HG03103 (cell line): Measurements from ENCODE around the gene SAMSN1.

Experiments used
- ATAC-seq: cut with Tn5 transposase; IDR thresholded peaks from one replicate; pipeline ENCODE4 v1.9.1; 2021; ENCODE audit warnings: low read depth; ENCODE audit not compliant: unreplicated experiment

Gene SAMSN1

DNA sequence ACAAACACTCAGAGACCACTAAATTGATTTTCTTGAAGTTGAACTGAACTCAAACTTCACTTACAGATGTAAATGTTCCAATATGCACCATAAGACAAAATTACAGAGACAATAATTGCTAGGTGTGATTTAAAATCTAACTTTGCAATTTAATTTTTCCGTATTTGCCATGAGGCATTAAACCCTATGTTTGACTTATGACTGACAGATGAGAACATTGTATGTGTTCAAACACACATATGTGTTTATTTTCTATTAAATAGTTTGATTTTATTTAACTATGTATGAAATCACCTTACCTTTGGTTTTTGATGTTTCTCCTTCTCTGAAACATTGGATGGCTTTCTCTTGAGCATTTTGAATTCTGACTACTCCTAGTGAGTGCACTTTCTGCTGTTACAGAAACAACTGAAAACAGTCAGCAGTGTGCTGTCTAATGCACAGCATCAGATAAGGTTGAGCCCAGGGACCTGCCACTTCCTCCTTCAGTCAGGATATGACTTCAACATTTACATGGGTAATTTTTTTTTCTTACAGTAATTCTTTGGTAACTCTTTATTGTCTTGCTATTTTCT, at the start of gene SAMSN1:
TSS of gene SAMSN1 (minus strand) at position 410 of the 575 bp plus-strand sequence. CDS start at position 356, 54 bp downstream.
- peak; percentile 75 for ATAC-seq

DNA sequence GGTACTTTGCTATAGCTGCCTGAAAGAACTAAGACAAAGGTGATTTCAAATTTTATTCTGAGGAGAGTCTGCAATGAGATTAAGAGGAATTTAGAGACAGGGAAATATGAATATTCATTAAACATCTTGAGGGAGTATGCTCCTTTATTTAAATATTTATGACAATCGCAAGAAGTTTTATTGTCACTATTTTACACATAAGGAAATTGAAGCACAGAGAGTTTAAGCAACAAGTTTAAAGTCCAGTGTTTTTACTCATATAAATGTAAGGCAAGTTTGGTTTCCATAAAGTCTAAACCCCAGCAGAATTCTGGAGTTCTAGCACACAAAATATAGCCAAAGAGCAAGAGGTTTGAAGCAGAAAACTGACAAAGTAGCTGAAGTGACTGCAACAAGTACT, 49.3 kb upstream of the SAMSN1 start:
- ATAC-seq = no peak

DNA sequence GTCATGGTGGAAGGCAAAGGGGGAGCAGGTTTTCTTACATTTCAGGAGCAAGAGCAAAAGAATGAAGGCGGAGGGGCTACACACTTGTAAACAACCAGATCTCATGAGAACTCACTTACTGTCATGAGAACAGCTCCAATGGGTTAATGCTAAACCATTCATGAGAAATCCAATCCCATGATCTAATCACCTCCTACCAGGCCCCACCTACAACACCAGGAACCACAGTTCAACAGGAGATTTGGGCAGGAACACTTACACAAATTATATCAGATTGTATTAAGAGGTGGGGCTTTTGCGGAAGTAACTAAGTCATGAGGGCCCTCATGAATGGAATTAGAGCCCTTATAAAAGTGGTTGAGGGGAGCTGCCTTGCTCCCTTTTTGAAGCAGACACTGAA, 48.9 kb upstream of the SAMSN1 start:
- ATAC-seq = no peak

DNA sequence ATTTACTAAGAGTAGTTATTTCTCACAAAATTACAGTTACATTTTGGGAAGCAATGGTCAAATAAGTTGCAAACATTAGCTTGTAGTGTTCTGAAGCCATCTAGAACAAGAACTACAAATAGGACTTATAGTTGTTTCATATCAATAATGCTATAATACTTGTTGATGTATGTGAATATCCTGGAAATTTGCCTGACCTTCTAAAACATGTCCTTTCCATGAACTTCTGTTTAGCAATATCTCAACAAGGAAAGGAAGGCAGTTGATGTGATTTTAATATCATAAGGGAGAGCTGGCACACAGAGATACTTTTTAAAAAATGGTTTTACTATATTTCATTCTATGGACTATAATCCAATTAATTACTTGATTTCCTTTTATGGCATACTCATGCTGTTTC, 47.1 kb upstream of the SAMSN1 start:
- no peak for ATAC-seq

DNA sequence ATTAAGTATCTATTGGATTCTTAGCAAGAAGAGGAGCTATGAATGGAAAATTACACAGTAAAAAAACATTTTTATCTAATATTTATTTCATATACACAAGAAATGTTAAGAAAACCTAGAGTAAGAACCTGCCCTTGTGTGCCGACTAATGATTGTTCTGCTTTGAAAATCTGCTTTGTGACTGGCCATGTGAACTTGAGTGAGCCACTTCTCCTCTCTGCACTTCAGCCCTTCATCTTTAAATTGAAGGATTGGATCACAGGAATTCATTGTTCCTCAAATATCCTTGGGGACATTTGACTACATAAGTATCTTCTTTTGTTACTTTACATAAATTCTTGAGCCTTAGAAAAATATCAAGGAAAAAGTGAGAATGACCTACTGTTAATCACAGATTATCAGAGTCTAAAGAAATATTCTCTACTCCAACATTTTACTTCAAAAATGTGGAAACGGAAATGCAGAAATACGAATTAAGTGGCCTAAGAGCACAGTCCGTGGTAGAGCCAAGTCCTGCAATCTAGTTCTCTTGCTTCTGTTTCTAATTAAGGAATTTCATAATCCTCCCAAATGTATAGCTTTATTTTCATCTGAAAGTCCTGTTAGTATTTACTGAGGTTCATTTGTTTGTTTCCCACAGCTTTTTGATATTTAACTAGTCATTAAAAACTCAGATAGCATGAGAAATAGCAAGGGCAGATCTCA, 46.3 kb upstream of the SAMSN1 start:
- ATAC-seq = no peak

DNA sequence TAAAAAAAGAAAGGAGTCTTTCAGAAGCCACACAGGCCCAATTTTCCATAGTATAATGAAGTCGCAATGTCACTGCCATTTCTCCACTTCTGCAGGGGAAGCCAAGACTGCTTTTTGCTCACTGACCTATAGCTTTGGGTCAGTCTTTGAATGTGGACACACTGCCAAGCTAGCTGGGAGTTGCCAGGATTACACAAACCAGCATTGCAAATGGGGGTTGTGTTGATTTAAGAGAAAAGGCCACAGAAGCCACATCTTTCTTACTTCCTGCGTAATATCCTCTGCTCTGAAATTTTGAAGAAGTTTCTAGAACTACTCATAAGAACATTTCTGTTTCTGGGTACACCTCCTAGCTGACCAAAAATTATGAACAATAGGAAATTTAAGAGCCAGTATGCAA, 45.8 kb upstream of the SAMSN1 start:
- no peak for ATAC-seq

DNA sequence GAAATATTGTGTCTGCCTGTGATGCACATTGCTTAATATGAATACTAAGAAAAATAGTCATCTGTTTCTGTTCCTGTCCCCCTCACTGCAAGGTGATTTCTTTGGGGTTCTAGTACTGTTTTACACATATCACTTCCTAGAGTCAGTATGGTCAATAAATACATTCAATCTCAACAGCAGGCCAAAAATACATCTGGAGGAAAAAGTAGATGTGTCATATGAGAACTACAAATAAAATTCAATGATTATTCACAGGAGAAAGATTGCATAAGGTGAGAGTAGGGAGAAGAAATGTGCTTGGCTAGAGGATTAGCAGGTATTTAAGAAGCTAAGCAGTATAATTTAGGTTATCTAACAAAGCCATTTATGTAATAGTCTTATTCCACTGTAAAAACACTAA, 45.3 kb upstream of the SAMSN1 start:
- ATAC-seq = no peak

DNA sequence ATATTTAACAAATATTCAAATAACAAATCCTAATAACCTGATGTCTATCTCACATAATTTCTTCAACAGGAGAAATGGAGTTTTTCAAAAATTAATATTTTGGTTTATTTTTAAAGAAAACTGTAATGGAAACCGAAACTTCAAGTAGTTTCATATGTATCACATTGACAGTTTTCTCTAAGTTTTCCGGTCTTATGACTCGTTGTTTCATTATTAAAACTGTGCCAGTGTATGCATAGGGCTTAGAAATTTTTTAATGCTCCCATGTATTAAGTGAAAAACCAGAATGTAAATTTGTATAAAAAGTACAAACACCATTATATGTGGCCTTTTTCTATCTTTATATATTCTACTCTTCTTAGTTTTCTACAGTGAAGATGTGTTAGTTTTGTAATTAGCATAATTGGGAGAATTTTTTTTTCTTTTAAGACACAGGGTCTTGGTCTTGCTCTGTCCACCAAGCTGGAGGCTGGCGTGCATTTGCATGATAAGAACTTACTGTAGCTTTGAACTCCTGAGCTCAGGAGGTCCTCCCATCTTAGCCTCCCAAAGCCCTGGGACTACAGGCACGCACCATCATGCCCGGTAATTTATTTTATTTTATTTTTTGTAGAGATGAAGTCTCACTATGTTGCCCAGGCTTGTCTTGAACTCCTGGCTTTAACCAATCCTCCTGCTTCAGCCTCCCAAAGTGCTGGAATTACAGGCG, 43.9 kb upstream of the SAMSN1 start:
- peak; percentile 85 for ATAC-seq

DNA sequence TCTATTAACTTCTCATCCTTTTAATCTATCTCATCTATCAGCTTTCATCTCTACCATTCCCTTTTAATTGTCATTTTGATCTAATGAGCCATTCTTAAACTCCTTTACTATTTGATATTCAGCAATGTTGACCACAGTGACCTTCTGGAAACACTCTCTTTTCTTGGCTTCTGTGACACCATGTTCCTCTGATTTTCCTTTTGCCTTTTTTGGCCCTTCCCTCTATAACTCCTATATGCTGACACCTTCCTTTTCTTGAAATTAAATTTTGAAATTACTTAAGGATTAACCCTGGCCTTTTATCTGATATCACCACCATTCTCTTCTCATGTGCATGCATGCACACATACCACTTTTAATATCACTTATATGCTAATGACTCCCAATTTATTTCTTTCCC, 41.2 kb upstream of the SAMSN1 start:
- no peak for ATAC-seq

DNA sequence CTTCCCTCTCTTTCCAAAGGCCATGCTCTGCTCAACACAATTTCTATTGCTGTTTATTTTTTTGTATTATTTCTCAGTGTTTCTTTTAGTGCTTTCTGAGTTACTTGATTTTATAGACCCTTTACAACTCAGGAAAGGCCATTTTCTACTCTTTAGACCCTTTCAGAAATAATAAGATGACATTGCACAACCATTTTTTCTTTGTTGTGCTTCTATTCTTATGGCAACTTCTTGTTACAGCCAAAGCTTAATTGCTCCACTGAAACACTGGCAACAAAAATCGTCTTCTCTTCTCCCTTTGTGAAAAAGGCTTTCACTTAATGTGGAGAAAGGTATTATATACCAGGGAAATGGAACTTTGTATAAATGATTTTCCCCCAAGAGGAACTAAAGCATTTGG, 39.0 kb upstream of the SAMSN1 start:
- ATAC-seq = no peak

DNA sequence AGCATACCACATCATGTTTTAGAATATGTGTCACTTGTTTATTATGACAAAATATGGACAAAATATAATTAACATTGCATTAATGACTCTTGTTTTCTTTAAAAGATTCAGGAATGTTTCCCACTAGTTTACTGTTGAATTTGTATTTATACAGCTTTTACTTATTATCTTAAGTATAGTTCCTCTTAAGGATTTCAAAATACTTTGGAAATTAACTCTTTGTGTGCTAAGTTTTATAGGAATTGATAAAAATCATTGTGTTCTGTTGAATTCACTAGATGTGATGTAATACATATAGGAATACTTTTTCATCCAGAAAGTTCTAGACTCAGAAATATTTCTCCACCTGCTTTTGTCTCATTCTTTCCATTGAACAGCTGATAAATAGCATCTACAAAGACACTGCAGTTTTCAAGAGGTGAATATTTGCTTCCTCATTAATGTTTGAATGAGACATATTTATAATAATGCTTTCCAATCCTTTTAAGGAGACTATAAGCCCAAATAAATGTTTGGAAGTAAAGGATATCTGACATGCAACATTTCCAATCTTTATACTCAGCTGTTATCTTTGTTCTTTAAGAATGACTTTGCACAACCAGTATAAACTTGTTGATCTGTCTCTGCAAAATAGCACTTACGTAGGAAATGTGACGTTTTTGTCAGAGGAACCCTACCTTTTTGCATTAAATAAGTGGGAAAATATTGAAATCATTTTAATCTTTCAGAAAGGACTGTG, 38.4 kb upstream of the SAMSN1 start:
- no peak for ATAC-seq

DNA sequence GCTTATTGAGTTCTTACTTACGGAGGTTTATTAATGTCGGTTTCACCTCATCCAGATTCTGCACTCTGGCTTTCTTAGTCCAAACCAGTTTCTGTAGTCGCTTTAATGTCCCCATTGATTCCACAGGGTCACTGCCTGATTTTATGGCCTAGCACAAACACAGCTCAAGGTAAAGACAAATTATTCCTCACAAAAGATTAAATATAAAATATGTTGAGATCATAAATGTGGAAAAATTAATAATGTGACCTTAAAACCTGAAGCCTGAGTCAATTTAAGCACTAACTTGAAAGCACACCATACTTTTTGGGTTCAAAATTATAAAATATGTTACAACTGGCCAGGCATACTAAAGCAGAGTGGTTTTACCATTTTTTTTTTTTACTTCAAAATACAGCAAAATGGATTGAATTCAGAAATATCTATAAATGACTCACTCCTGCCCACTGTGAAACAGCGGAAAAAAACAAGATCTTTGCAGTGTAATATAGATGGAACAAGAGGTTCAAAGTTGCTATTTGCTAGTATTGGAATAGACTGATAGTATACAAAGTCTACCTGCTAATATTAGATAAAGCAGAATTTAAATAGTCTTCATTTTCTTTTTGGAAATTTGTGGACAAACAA, 37.6 kb upstream of the SAMSN1 start:
- ATAC-seq = no peak

DNA sequence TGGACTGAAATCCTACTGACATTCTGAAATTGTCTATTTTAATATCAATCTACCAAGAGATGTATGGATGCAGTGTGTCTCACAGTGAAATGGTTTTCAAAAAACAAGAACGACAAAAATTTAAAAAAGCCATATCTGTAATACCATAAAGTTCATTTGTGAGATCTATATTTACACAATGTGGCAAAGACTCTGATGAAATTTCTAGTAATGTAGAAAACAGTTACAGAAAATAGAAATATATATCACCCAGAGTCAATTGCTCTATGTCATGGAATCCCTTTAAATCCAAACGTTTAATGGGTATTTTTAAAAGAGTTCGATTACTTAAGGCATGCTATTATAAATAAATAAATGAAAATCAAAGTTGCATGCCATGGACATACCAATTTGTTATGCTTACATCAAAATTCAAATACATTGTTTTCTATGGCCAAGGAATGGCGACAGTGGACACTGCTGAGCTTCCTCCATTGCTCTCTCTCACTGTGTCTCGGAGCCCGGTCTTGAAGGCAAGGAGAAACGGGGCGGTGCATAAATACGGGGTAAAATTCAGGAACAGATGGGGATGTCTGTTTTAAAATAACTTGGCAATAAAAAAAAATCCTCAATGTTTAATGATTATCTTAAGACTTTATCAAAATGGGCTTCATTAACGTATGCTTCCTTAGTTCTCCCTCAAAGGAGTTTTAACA, 37.0 kb upstream of the SAMSN1 start:
- ATAC-seq = no peak

DNA sequence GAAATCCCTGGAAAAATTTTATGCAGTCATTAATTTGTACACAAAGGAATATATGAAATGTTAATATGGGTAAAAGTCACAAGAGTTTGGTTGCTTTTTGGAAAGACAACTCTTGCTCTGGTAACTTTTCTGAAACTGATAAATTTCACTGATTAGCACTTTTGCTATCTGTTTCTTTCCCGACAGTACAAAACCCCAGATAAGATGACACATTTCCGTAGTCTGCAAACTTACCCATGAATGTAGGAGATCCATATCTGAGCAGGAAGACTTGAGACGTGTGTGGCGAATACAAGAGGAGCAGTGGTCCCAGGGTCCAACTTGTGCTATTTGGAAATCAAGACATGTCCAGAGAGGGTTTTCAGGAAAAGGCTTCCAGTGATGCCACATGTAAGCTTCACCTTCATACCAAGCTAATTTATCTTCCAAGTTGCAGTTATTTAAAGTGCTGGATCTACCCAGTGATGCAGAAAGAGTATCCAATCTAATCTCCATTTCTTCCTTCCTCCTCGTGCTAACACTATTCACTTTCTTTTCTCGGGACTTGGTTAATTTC, 35.9 kb upstream of the SAMSN1 start:
- no peak for ATAC-seq

DNA sequence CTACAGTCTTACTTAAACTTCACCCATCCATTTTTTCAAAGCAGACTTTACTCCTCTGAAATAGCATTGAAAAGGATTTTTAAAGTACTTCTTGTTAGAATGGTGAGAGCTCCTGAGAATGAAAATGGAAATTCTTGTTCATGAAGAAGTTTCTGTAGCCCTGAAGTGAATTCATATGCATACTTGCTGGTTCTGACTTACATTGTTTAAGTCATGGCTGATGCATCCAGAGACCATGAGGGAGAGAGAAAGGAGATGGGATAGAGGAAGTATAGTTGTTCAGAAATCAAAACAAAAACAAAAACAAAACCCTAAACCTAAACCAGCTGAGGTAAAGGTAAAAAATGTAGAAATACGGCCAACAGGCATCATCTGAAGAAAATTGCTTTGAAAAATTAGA, 27.1 kb upstream of the SAMSN1 start:
- ATAC-seq = no peak

DNA sequence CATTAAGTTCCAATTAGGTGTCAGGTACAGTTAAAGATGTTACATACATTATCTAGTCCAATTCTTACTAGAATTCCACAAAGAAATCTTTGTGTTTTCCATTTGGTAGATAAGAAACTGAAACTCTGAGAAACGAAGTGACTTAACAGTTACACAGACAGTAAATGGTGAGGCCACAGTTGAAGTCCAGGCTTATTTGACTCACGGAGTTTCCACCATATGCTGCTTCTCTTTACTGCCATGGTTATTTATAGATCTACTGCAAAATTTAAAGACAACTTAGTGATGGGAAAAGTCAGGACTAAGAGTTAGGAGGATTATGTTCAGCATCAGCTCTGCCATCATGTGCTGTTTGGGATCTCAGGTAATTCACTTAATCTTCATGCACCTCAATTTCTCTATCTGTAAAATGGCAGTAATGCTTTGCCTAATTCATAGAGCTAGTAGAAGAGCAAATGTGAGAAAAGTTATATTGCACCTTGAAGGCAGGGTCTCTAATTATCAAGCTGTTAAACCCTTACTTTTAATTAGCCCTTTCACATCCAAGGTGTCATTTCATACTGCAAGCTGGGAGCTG, 26.2 kb upstream of the SAMSN1 start:
- peak; percentile 59 for ATAC-seq

DNA sequence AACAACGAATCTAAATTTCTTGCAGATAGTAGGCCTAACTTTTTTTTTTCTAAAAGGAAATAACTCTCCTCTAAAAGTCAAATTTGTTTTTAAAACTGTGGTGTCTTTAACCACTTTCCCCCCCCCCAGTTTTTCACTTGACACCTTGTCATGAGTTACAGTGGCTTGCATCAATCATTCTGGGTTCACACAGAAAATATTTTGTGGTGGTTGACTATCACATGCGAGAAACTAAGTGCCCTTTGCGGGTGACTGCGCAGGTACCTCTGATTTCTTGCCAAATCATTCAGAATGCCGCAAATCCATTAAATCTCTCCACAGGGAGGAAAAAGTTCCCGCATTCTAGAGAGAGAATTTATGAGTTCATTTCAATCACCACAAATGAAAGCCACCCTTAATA, 23.8 kb upstream of the SAMSN1 start:
- no peak for ATAC-seq

DNA sequence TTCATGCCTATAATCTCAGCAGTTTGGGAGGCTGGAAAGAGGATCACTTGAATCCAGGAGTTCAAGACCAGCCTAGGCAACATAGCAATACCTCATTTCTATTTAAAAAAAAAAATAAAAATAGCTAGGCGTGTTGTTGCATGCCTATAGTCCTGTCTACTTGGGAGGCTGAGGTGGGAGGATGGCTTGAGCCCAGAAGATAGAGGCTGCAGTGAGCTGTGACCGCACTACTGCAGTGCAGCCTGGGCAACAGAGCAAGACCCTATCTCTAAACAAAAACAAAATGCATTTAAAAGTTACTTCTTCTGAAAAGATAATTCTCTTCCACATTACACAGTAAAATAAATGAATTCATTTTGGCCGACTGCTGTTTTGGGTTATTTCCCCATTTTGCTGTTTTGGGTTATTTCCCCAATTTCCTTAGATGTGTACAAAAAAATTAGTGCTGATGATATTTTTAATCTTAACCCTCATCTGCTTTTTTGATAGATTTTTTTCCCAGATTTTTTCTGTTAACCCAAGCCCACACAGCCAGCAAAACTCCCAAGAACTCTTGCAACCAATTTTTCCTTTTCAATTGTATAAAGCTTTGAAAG, 23.0 kb upstream of the SAMSN1 start:
- ATAC-seq = no peak
